ENCODE measurements around the gene NETO2.

GRCh38 chr16:47065766-47066688 is 77.7 kb downstream of the NETO2 start:
- no peak for TF ChIP-seq CTCF (conservative IDR thresholded peaks at IDR 0.05; ENCODE audit: low read length)
- no peak for TF ChIP-seq EZH2phosphoT487 (IDR thresholded peaks at IDR 0.05; ENCODE audit: borderline replicate concordance, low read depth, low read length)

Data from OCI-LY7 (cell line).